GM18505 (cell line): Measurements from ENCODE around the gene SLC4A8.
"Not testable (repeated sequence)": the region's sequence is repeated elsewhere in the genome, so short reads cannot be mapped to it uniquely, and the experiment has no call there.

Experiments used
- ATAC-seq: cut with Tn5 transposase; IDR thresholded peaks from one replicate; pipeline ENCODE4 v1.9.1; 2021; ENCODE audit not compliant: unreplicated experiment
- POLR2A ChIP-seq: IDR thresholded peaks from 4 replicates; pipeline ENCODE4 v1.6.1; 2011; ENCODE audit warnings: borderline replicate concordance; ENCODE audit not compliant: insufficient read depth, insufficient read length; ENCODE audit errors: extremely low read depth

SLC4A8 gene

GRCh38 chr12:51450806-51451205 lies 26.2 kb downstream of the SLC4A8 start:
- ATAC-seq, result no peak
- no peak for TF ChIP-seq POLR2A

- ATAC-seq, result not testable (repeated sequence)
Measured at GRCh38 chr12:51454016-51454415, 29.4 kb downstream of the SLC4A8 start.

- ATAC-seq, result not testable (repeated sequence)
Measured at GRCh38 chr12:51455050-51455449, 30.4 kb downstream of the SLC4A8 start.

GRCh38 chr12:51458635-51459034 lies 34.0 kb downstream of the SLC4A8 start:
- no peak for ATAC-seq
- TF ChIP-seq POLR2A, result no peak

- TF ChIP-seq POLR2A, result no peak
- ATAC-seq, result no peak
Measured at GRCh38 chr12:51460519-51460918, 35.9 kb downstream of the SLC4A8 start.

- no peak for TF ChIP-seq POLR2A
- no peak for ATAC-seq
Measured at GRCh38 chr12:51465491-51465890, 40.9 kb downstream of the SLC4A8 start.

GRCh38 chr12:51470116-51470515 lies 45.5 kb downstream of the SLC4A8 start:
- no peak for TF ChIP-seq POLR2A
- ATAC-seq, result no peak

GRCh38 chr12:51471111-51471864 lies 46.7 kb downstream of the SLC4A8 start:
- no peak for TF ChIP-seq POLR2A
- no peak for ATAC-seq

- no peak for TF ChIP-seq POLR2A
- no peak for ATAC-seq
Measured at GRCh38 chr12:51472984-51473383, 48.4 kb downstream of the SLC4A8 start.

- no peak for TF ChIP-seq POLR2A
Measured at GRCh38 chr12:51473947-51474346, 49.3 kb downstream of the SLC4A8 start.

GRCh38 chr12:51475543-51475942 lies 50.9 kb downstream of the SLC4A8 start:
- no peak for TF ChIP-seq POLR2A
- no peak for ATAC-seq

More at GRCh38 chr12:51473947-51474346, 49.3 kb downstream of the SLC4A8 start:
- no peak for ATAC-seq

- no peak for TF ChIP-seq POLR2A
- no peak for ATAC-seq
Measured at GRCh38 chr12:51480978-51481377, 56.3 kb downstream of the SLC4A8 start.

- no peak for TF ChIP-seq POLR2A
- ATAC-seq, result no peak
Measured at GRCh38 chr12:51482929-51483697, 58.5 kb downstream of the SLC4A8 start.

- no peak for TF ChIP-seq POLR2A
- no peak for ATAC-seq
Measured at GRCh38 chr12:51484119-51484518, 59.5 kb downstream of the SLC4A8 start.
